H1 (cell line): Measurements from ENCODE around the gene SNRPB. TPM values are rescaled to one million over a fixed set of nuclear protein-coding genes. Genes with fewer than 3 reads are reported as not detected.
A peak's percentile ranks its signal among the peaks of the same experiment; 100 is the strongest.

Experiments
- CTCF ChIA-PET: fragments of 300-600 bp; sonication (Branson Sonifier 250); formaldehyde crosslinking; loops from one replicate; lab custom pipeline; 2021; ENCODE audit not compliant: partially characterized antibody; lab: Charles Lee
- POLR2A ChIA-PET: fragments of 300-600 bp; sonication (Branson Sonifier 250); formaldehyde crosslinking; loops from one replicate; lab custom pipeline; 2021; ENCODE audit warnings: inconsistent platforms; ENCODE audit not compliant: partially characterized antibody; lab: Charles Lee
- DNase-seq, 2 experiments: peaks; one replicate each; pipeline versions ENCODE4 v3.0.0 to v3.0.0-alpha.2; 2010 to 2022; ENCODE audit warnings: low spot score in 2 of 2, low read depth in 1 of 2, mixed read lengths in 1 of 2
- FAIRE-seq: peaks from 2 replicates; lab custom pipeline; 2011; peaks lifted over from hg19 to GRCh38; lab: Jason Lieb, UNC
- H2AFZ ChIP-seq: 2 replicates; pipeline ENCODE4 v1.8.1; 2012; ENCODE audit warnings: low read length, inconsistent platforms
- H2AK5ac ChIP-seq: 2 replicates; pipeline ENCODE4 v1.6.1; 2013; ENCODE audit warnings: low read depth, low read length
- H2BK120ac ChIP-seq: replicated peaks from 2 replicates; pipeline ENCODE3; 2013; ENCODE audit warnings: low read depth, low read length, inconsistent platforms
- H2BK12ac ChIP-seq: 2 replicates; pipeline ENCODE4 v1.6.1; 2013; ENCODE audit warnings: low read depth, low read length
- H2BK15ac ChIP-seq: 2 replicates; pipeline ENCODE4 v1.6.1; 2013; ENCODE audit warnings: low read length
- H2BK20ac ChIP-seq: 2 replicates; pipeline ENCODE4 v1.6.1; 2013; ENCODE audit warnings: low read length
- H2BK5ac ChIP-seq: 2 replicates; pipeline ENCODE4 v1.6.1; 2013; ENCODE audit warnings: low read depth, low read length
- H3K14ac ChIP-seq: 2 replicates; pipeline ENCODE4 v1.6.1; 2013; ENCODE audit warnings: inconsistent platforms; ENCODE audit not compliant: insufficient read length
- H3K18ac ChIP-seq: 2 replicates; pipeline ENCODE4 v1.6.1; 2013; ENCODE audit warnings: low read length; ENCODE audit errors: extremely low read depth
- H3K23ac ChIP-seq: 2 replicates; pipeline ENCODE4 v1.6.1; 2013; ENCODE audit warnings: inconsistent platforms; ENCODE audit not compliant: insufficient read length
- H3K23me2 ChIP-seq: 2 replicates; pipeline ENCODE4 v1.6.1; 2013; ENCODE audit warnings: low read depth, low read length
- H3K27ac ChIP-seq: 2 replicates; pipeline ENCODE4 v1.6.1; 2011; ENCODE audit warnings: low read depth, low read length, inconsistent platforms
- H3K27me3 ChIP-seq, 4 experiments: replicated peaks in 1 of 4; 1 replicate in 1 of 4; 2 replicates in 3 of 4; pipeline versions ENCODE4 v1.6.1 to v1.8.1; 2011 to 2013; ENCODE audit warnings: low read length in 3 of 4, mild to moderate bottlenecking in 3 of 4, inconsistent platforms in 2 of 4, mixed read lengths in 2 of 4, moderate library complexity in 1 of 4; ENCODE audit not compliant: control insufficient read depth in 3 of 4, insufficient read depth in 3 of 4; ENCODE audit errors: extremely low read depth in 1 of 4
- H3K36me3 ChIP-seq, 4 experiments: 2 replicates each; pipeline versions ENCODE4 v1.6.1 to v1.8.1; 2011 to 2013; ENCODE audit warnings: mild to moderate bottlenecking in 4 of 4, low read length in 3 of 4, moderate library complexity in 2 of 4, control low read depth in 1 of 4, inconsistent platforms in 1 of 4; ENCODE audit not compliant: insufficient read depth in 4 of 4, control insufficient read depth in 2 of 4
- H3K4ac ChIP-seq: replicated peaks from 2 replicates; pipeline ENCODE3; 2013; ENCODE audit warnings: low read length, low read depth, mixed read lengths, inconsistent platforms; ENCODE audit not compliant: insufficient read length
- H3K4me1 ChIP-seq, 4 experiments: replicated peaks in 1 of 4; 1 replicate in 1 of 4; 2 replicates in 3 of 4; pipeline versions ENCODE4 v1.6.1 to v1.8.1; 2011 to 2013; ENCODE audit warnings: low read length in 3 of 4, inconsistent platforms in 2 of 4, mixed read lengths in 1 of 4; ENCODE audit not compliant: insufficient read depth in 4 of 4, control insufficient read depth in 3 of 4
- H3K4me2 ChIP-seq, 2 experiments: 2 replicates each; pipeline versions ENCODE4 v1.6.1 to v1.8.1; 2011 to 2013; ENCODE audit warnings: low read depth in 2 of 2, low read length in 2 of 2, control low read depth in 1 of 2, inconsistent platforms in 1 of 2, mild to moderate bottlenecking in 1 of 2; ENCODE audit not compliant: insufficient read depth in 1 of 2
- H3K4me3 ChIP-seq, 4 experiments: fragments of 200-600, 300-600 bp in 1 of 4; sonication (generic), shearing (Covaris generic), sonication (Bioruptor Twin) in 1 of 4; 2 replicates each; pipeline versions ENCODE4 v1.5.1 to v1.8.1; 2011 to 2016; ENCODE audit warnings: low read length in 4 of 4, low read depth in 3 of 4, control low read depth in 2 of 4, inconsistent platforms in 2 of 4, mild to moderate bottlenecking in 2 of 4, mixed read lengths in 1 of 4, moderate library complexity in 1 of 4; ENCODE audit not compliant: insufficient read depth in 2 of 4; ENCODE audit errors: extremely low read depth in 1 of 4
- H3K56ac ChIP-seq: replicated peaks from 2 replicates; pipeline ENCODE3; 2013; ENCODE audit warnings: low read depth, mild to moderate bottlenecking, mixed read lengths, low read length, inconsistent platforms; ENCODE audit not compliant: insufficient read length
- H3K79me1 ChIP-seq: 2 replicates; pipeline ENCODE4 v1.6.1; 2013; ENCODE audit warnings: low read depth, low read length, control low read depth
- H3K79me2 ChIP-seq, 2 experiments: 2 replicates each; pipeline versions ENCODE4 v1.6.1 to v1.8.1; 2012 to 2013; ENCODE audit warnings: low read length in 2 of 2, mild to moderate bottlenecking in 2 of 2, inconsistent platforms in 1 of 2; ENCODE audit not compliant: insufficient read depth in 2 of 2, control insufficient read depth in 1 of 2
- H3K9ac ChIP-seq, 4 experiments: replicated peaks in 1 of 4; 1 replicate in 1 of 4; 2 replicates in 3 of 4; pipeline versions ENCODE4 v1.6.1 to v1.8.1; 2011 to 2013; ENCODE audit warnings: low read depth in 3 of 4, low read length in 3 of 4, control low read depth in 2 of 4, mild to moderate bottlenecking in 2 of 4, moderate library complexity in 2 of 4, inconsistent platforms in 1 of 4; ENCODE audit errors: extremely low read depth in 1 of 4
- H3K9me3 ChIP-seq, 2 experiments: 2 replicates each; pipeline versions ENCODE4 v1.6.1 to v1.8.1; 2012 to 2013; ENCODE audit warnings: mild to moderate bottlenecking in 2 of 2, moderate library complexity in 2 of 2, control low read depth in 1 of 2, inconsistent platforms in 1 of 2, low read depth in 1 of 2, low read length in 1 of 2, mixed read lengths in 1 of 2; ENCODE audit not compliant: insufficient read depth in 2 of 2
- H4K20me1 ChIP-seq, 2 experiments: replicated peaks in 1 of 2; 2 replicates each; pipeline versions ENCODE3 to v1.8.1; 2011 to 2013; ENCODE audit warnings: inconsistent platforms in 2 of 2, low read length in 2 of 2, mild to moderate bottlenecking in 1 of 2; ENCODE audit not compliant: insufficient read depth in 2 of 2, control insufficient read depth in 1 of 2
- H4K5ac ChIP-seq: 2 replicates; pipeline ENCODE4 v1.6.1; 2013; ENCODE audit warnings: low read length, low read depth, mixed read lengths, inconsistent platforms; ENCODE audit not compliant: insufficient read length
- H4K8ac ChIP-seq: 2 replicates; pipeline ENCODE4 v1.8.0; 2013; ENCODE audit warnings: mild to moderate bottlenecking, moderate library complexity, low read length, inconsistent platforms; ENCODE audit not compliant: insufficient read depth; ENCODE audit errors: extremely low read depth
- H4K91ac ChIP-seq: replicated peaks from 2 replicates; pipeline ENCODE3; 2013; ENCODE audit warnings: low read length, mixed read lengths, inconsistent platforms; ENCODE audit not compliant: insufficient read length
- HDAC2 ChIP-seq, 2 experiments: fragments of 300-600 bp in 1 of 2; sonication (generic) in 1 of 2; IDR thresholded peaks; 2 replicates each; pipeline ENCODE4 v1.6.1; 2011 to 2012; ENCODE audit warnings: low read depth in 2 of 2, low read length in 2 of 2, mild to moderate bottlenecking in 2 of 2, moderate library complexity in 2 of 2, borderline replicate concordance in 1 of 2, inconsistent platforms in 1 of 2
- KDM1A ChIP-seq: fragments of 200-600, 300-600 bp; sonication (generic); IDR thresholded peaks from 2 replicates; pipeline ENCODE4 v1.7.1; 2016; ENCODE audit warnings: mild to moderate bottlenecking, low read length, borderline replicate concordance
- POU5F1 ChIP-seq: IDR thresholded peaks from 2 replicates; pipeline ENCODE4 v1.6.1; 2011; ENCODE audit warnings: low read depth, mild to moderate bottlenecking, low read length, moderate library complexity
- SIN3A ChIP-seq, 2 experiments: IDR thresholded peaks in 1 of 2; conservative IDR thresholded peaks in 1 of 2; 2 replicates each; pipeline ENCODE4 v1.6.1; 2011 to 2012; ENCODE audit warnings: low read length in 2 of 2, improper control_type of control experiment in 1 of 2, low read depth in 1 of 2, mild to moderate bottlenecking in 1 of 2
- WGBS, 2 experiments: shearing (Covaris generic) in 1 of 2; methylation state at CpG; one replicate each; pipeline versions ENCODE4 v1.1.6 to v1.1.7; 2013 to 2015; ENCODE audit warnings: low lambda C conversion rate in 2 of 2, mixed read lengths in 2 of 2, inconsistent platforms in 1 of 2, low coverage in 1 of 2, missing lambda C conversion rate in 1 of 2; ENCODE audit not compliant: insufficient replicate concordance in 2 of 2, insufficient coverage in 1 of 2, insufficient read length in 1 of 2; ENCODE audit errors: extremely low coverage in 1 of 2, missing lambda C conversion rate in 1 of 2; 5-methylcytosine and 5-hydroxymethylcytosine counted together
- polyA plus RNA-seq, 7 experiments: library from polyadenylated mRNA; depleted of rRNA in 3 of 7; stranded (reverse) in 5 of 7; unstranded in 2 of 7; fragments of >200 nt in 5 of 7; fragments of 200-250 nt in 2 of 7; gene quantifications; 1 replicate in 5 of 7; 2 replicates in 1 of 7; 4 replicates in 1 of 7; pipeline versions ENCODE4 v1.2.1 to v1.2.3, GENCODE V29; 2011 to 2013; ENCODE audit warnings: missing spikeins in 2 of 7, mixed read lengths in 2 of 7
- total RNA-seq: library from RNA; stranded (reverse); fragmentation: NEBNext Ultra II Directional; extraction: Animal tissue kit (Norgen Biotek cat#: 25700); gene quantifications from 2 replicates; pipeline ENCODE4 v1.2.1, GENCODE V29; 2021
- TF ChIP-seq, protein P1 (sequence below): IDR thresholded peaks from 2 replicates; pipeline ENCODE4 v1.6.1; 2011; ENCODE audit warnings: low read depth, mild to moderate bottlenecking, low read length; ENCODE audit not compliant: insufficient read depth

SNRPB gene
- total and polyA plus RNA-seq, 2 of the 8 experiments (the other 6 are each of a cell fraction or from before 2014, with no cell fraction given): 507 to 589 TPM

GRCh38 chr20:2446845-2447244 lies 23.7 kb downstream of the SNRPB start:
- H2BK120ac ChIP-seq: no peak overlapping the region
- no peak overlapping the region for H2BK12ac ChIP-seq
- no peak overlapping the region for H3K4me3 ChIP-seq
- no peak overlapping the region for H3K27ac ChIP-seq
- no peaks in the 10 kb centered on the region for H3K79me1 ChIP-seq
- H2AFZ ChIP-seq: no peak overlapping the region
- CTCF ChIA-PET: interaction anchor here (0.7 to 3.1 kb wide), 5 partner anchors 17 to 239 kb away, joined by 3 to 21 read pairs (median 4); no protein-coding TSS in a partner anchor
- H3K9me3 ChIP-seq: no peaks in the 10 kb centered on the region
- H3K23ac ChIP-seq: no peak overlapping the region
- no peak overlapping the region for H3K14ac ChIP-seq
- H2BK5ac ChIP-seq: no peak overlapping the region
- no peaks in the 10 kb centered on the region for H4K20me1 ChIP-seq
- DNase-seq (no peak), FAIRE-seq (peak; percentile 48)
- no peak overlapping the region for H3K4ac ChIP-seq
- no peak overlapping the region for H4K5ac ChIP-seq
- H3K4me1 ChIP-seq: peaks cover 0 to 4% (median 0%) of the 10 kb centered on the region in 4 experiments; a peak in 1 of 7 replicates
- no peak overlapping the region for H4K91ac ChIP-seq
- no peak overlapping the region for H3K56ac ChIP-seq
- no peak overlapping the region for H2BK15ac ChIP-seq
- no peaks in the 10 kb centered on the region for H3K79me2 ChIP-seq
- H3K18ac ChIP-seq: no peak overlapping the region
- H3K4me2 ChIP-seq: no peak overlapping the region
- no peak overlapping the region for H2BK20ac ChIP-seq
- 78% methylated on average over 4 of the region's 4 CpGs; no CpG with 5 or more reads in 1 of the 2 experiments for WGBS, 2 experiments
- H3K27me3 ChIP-seq: no peaks in the 10 kb centered on the region
- H3K23me2 ChIP-seq: no peaks in the 10 kb centered on the region
- no peak overlapping the region for H3K9ac ChIP-seq
- no peak overlapping the region for H4K8ac ChIP-seq
- POLR2A ChIA-PET: interaction anchor here (1.2 kb wide), 1 partner anchor 22 kb away, joined by 3 read pairs; no protein-coding TSS in a partner anchor
- H2AK5ac ChIP-seq: no peak overlapping the region
- TF ChIP-seq, protein P1, sequence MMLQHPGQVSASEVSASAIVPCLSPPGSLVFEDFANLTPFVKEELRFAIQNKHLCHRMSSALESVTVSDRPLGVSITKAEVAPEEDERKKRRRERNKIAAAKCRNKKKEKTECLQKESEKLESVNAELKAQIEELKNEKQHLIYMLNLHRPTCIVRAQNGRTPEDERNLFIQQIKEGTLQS: no peak
- no peak for TF ChIP-seq HDAC2 (IDR thresholded peaks at IDR 0.05; ENCODE audit: borderline replicate concordance in 1 of 2, low read depth in 2 of 2, low read length in 2 of 2)
- TF ChIP-seq SIN3A (conservative IDR thresholded peaks at IDR 0.05 in 1 of 2, IDR thresholded peaks at IDR 0.05 in 1 of 2; ENCODE audit: low read depth in 1 of 2, low read length in 2 of 2): 0 out of 4 replicates have a peak, but pooled peaks of 1 of the 2 experiments have one; percentile 53
- TF ChIP-seq POU5F1: no peak
- no peak for TF ChIP-seq KDM1A
- no peaks in the 10 kb centered on the region for H3K36me3 ChIP-seq
